ENCODE results near the gene RPL36.

DNA sequence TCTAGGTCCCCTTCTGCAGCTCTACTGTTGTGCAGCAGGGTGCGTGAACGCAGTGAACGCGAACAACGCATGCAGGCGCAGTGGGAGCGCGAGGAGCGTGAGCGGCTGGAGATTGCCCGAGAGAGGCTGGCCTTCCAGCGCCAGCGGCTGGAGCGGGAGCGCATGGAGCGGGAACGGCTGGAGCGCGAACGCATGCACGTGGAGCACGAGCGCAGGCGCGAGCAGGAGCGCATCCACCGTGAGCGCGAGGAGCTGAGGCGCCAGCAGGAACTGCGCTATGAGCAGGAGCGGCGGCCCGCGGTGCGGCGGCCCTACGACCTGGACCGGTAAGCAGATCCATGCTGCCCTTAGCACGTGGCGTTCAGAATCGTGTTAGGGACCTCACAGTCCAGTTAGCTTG, 28.6 kb upstream of the RPL36 start:
- TF ChIP-seq POU2F2 (IDR thresholded peaks at IDR 0.05; ENCODE audit: low read depth, low read length) (no peak), POLR2A (IDR thresholded peaks at IDR 0.05; ENCODE audit: low read depth, low read length) (no peak), TAF1 (IDR thresholded peaks at IDR 0.05; ENCODE audit: low read depth, low read length) (no peak), POLR2AphosphoS5 (IDR thresholded peaks at IDR 0.05; ENCODE audit: low read depth, low read length) (no peak), SPI1 (IDR thresholded peaks at IDR 0.05; ENCODE audit: low read depth, low read length) (no peak), PAX5 (IDR thresholded peaks at IDR 0.05; ENCODE audit: insufficient read depth, low read length, severe bottlenecking) (no peak)

Measured in GM12891 (cell line).